Measurements from ENCODE around the gene CSF3R.

Gene CSF3R

DNA sequence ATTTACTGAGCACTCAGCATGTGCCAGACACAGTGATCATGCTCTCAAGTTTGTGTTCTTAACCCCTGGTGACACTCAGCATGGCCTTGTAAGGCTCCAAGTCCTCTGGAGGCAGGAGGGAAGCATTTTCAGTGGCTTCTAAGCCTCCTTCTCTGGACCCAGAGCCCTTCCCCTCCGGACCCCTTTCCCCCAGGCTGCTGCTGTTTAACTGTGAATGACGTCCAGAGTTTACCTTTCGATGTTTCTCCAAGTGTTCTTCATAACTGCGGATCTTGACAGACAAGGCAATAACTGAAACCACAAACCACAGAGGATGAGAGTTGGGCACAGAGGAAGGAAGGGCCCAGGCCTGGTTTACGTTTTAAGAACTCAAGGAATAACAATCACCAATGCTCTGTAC is 25.0 kb downstream of the CSF3R start:
- no peak for DNase-seq (ENCODE audit: low spot score)

DNA sequence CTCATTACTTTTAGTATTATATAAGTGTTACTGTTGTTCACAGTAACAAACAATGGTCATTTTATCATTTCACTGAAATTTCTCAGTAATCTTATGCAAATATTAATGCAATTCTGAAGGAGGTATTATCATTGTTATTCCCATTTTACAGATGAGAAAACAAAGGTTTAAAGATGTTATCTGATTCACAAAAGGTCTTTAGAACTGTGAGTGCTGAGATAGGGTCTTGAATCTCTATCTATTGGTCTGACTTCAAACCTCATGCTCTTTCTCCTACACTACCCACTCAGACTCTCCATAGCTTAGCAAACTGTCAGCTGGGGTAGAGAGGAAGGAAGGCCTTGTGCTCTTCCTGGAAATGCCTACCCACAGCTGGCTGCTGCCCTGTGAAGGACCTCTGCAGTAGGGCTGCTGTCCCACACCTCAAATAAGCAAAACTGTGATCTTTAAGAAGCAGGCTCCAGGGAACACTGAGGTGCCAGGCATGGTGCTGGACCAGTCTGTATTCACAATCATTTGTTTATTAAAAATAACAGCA is 26.3 kb downstream of the CSF3R start:
- DNase-seq (ENCODE audit: low spot score): no peak

DNA sequence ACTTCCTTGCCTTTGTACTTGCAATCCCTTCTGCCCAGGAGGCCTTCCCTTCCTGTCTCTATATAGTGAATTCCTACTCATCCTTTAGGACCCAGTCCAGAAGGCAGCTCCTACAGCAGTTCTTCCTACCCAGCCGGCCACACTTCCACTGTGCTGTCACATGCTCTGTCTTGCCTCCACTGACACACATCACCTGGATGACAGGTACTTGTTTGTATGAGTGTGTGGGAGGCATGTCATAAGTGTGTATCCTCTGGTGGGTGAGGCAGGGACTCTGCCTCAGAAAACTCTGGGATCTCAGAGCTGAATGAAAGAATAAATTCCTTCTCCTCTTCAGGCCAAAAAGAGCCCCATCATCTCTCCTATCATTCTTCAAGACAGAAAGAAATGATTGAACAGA is 27.3 kb downstream of the CSF3R start:
- no peak for DNase-seq (ENCODE audit: low spot score)

DNA sequence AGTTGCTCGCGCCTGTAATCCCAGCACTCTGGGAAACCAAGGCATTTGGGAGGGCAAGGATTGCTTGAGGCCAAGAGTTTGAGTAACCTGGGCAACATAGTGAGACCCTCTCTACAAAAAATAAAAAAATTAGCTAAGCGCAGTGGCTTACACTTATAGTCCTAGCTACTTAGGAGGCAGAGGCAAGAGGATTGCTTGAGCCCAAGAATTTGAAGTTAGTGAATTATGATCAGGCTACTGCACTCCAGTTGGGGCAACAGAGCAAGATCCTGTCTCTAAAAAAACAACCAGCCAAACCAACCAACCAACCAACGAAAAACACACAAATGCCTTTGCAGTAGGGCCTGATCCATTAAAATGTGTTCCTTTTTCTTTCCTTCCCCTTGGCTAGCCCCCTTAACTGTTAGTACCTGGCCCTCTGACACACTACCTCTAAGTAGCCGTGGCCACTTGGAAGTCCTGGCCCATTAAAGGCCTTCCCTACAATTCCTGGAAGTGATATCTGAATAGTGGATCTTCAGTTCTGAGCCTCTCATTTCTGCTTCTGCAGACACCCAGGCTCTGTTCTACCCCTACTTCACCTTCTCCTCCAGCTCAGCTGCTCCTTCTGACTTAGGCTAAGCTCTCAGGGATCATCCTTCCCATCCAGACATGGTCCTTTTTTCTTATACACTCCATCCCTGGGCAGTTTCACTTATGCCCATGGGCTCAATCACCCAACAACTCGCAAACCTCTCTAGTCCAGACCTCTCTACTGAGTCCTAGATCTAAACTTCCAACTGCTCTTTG is 28.9 kb downstream of the CSF3R start:
- DNase-seq (ENCODE audit: low spot score): no peak

DNA sequence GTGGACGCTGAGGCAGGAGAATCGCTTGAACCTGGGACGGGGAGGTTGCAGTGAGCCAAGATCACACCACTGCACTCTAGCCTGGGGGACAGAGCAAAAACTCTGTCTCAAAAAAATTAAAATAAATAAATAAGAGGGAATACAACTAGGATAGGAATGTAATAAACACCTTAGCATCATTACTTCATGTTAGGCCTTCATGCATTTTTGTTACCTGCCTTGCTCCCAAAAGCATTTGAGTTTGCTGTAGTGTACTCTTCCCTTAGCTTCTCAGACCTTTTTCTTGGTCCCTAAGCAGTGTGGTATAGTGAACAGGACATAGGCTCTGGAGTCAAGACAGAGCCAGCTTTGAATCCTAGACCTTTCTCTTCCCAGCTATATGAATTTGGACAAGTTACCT is 29.7 kb downstream of the CSF3R start:
- no peak for DNase-seq (ENCODE audit: low spot score)

DNA sequence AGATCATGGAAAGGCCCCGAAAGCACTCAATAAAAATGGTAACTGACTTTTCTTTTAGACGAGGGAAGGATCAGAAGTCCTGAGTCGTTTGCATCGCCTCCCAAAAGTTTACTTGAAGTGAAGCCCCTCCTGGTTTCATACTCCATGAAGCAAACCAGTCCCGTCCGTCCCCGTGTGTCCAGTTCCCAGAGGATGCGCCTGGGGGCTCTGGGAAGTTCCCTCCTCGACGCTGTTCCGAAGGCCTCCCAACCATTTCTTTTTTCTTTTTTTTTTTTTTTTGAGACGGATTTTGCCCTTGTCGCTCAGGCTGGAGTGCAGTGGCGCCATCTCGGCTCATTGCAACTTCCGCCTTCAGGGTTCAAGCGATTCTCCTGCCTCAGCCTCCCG is 31.8 kb downstream of the CSF3R start:
- DNase-seq (ENCODE audit: low spot score): no peak

DNA sequence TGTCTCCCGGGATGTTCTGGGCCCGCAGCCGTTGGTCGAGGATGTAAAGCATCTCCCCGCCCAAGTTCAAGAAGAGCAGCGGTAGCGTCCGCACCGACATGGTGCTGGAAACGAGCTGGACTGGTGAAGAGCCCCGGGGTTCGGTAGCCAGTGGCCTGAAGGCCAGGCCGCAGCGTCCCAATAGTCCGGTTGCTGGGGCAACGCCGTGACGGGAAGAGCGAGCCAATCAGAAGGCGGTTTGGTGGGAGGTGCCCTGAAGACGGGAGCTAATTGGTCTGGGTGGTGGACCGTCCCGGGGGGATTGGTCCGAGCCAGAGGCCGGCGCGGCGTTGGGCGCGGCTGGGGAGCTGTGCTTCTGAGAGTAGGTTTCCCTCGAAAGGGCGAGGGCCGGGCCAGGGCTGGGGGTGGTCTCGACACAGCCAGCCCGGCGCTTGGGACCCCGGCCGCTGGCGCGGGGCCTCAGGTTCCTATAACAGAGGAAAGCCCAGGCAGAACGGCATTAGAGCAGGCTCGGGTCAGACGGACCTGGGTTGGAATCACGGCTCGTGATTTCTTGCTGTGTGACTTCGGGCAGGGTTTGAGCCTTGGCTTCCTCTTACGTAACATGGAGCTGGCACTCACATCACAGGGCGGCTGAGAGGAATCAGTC is 32.3 kb downstream of the CSF3R start, which contains the start of gene OSCP1:
Gene OSCP1 (minus strand): TSS at position 182 of the 649 bp plus-strand sequence. CDS start 82 bp downstream, at position 100.
- peak; percentile 90 for DNase-seq (ENCODE audit: low spot score)

DNA sequence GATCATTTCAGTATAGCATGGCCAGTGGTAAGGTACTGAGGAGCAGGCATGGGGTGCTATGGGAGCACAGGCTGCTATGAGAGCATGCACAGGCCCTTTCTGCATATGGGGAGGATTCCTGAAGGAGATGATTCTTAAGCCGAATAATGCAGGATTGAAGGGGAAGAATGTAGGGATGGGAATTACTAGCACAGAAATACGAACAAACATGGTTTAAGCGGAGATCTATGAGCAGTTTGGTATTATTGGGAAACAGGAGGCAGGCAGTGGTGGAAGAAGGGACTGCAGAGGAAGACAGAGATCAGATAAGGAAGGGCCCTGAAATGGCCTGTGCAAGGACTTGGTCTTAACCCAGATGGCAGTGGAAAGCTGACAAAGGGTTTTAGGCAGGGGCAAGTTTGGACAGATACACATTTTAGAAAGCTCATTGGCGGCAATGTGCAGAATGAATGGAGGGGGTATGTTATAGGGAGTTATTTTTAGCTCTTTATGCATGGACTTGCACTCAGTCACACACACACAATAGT is 34.1 kb downstream of the CSF3R start:
- DNase-seq (ENCODE audit: low spot score): no peak

DNA sequence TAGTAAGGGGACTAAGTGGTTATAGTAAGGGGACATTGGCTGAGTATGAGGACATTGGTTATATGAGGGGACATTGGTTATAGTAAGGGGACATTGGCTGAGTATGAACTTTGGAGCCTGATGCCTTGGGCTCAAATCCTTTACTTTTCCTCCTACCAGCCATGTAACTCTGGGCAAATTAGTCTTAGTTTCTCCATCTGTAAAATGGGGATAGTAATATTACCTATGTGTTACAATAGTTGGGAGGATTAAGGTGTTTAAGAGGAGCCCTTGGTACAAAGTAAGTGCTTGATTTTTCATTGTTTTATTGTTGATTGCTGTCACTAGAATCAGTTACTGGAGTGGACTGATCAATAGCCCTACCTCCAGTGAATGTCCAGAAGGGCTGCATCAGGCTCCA is 35.3 kb downstream of the CSF3R start:
- DNase-seq (ENCODE audit: low spot score): no peak

DNA sequence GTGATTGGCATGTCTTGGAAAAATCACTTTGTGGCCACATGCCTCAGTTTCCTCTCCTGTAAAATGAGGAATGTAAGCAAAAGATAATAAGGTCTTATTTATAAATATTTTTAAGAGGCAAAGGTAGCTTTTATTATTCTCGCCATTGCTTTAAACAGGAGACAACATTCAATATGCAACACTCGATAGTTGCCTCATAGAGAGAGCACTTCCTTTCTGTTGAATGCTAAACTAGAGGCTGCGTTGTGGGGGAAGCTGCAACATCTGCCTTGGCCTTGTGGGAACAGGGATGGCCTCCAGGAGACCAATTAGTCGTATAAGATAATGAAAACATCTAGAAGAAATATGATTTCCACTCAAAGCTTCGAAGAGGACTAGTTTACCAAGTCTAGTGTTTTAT is 36.0 kb downstream of the CSF3R start:
- no peak for DNase-seq (ENCODE audit: low spot score)

DNA sequence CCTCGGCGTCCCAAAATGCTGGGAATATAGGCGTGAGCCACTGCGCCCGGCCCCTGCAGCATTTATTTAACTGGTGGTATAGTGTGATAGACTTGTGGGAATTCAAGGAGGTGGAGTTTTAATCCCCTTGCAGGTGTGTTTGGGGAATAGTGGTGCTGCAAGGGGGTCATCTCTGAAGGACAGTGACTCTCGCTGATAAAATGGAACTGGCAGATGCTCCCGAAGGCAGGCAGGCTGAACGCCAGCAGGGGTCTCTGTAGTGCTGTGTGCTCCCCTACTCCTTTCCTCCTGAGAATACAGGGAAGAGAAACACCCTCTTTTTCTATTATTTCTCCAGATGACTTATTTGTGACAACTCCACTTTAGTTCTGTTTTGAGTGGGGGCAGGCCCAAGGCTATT is 36.4 kb downstream of the CSF3R start:
- DNase-seq (ENCODE audit: low spot score): no peak

DNA sequence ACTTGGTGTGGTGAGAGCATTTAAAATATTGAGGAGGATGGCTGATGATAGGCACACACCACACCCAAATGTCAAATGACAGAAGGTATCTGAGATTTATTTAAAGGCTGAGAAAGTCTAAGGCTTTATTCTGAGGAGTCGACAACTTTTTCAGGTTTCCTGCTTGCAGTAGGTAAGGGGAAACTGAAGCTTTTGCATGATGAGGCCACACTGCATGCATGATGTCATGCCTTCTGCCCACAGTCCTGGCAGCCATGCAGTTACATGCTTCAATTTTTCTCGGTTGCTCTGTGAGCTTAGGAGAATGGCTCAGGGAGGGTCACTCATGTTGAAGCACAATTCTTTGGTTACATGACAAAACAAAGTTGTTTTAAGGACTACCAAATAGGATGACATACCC is 39.4 kb downstream of the CSF3R start:
- no peak for DNase-seq (ENCODE audit: low spot score)

DNA sequence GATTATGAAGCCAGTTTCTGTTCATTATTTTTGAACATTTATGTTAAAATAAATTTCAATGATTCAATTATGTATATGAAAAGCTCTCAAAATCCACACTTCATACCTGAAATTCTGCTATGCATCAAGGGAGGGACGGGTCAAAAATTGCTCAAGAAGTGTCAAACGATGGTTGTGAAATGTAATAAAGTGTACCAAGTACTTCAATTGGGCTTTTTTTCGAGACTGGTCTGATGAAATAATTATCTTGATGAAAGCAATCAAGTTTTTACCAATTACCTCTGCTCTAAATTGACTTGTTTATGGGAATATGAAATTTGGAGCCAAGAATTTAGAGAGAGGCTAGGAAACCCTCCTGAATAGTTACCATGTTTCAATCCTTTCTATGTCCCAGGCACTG is 40.4 kb downstream of the CSF3R start:
- DNase-seq (ENCODE audit: low spot score): no peak

DNA sequence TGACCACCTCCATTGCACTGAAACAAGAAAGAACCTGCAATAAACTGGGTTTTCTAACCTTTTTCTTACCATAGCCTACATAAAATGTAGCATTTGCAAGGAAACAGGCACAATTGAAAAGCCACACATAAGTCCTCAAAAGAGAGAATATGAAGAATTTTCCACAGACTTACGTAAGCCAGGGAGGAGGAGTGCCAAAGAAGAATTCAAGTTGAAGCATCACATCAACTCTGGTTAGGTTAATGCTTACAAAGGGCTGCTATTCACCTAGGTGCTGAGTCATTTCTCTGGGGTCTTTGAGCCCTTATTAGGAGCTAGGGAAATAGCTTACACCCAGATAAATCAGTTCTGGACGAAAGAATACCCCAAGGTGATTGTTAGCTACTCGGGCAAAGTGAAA is 42.1 kb downstream of the CSF3R start:
- no peak for DNase-seq (ENCODE audit: low spot score)

DNA sequence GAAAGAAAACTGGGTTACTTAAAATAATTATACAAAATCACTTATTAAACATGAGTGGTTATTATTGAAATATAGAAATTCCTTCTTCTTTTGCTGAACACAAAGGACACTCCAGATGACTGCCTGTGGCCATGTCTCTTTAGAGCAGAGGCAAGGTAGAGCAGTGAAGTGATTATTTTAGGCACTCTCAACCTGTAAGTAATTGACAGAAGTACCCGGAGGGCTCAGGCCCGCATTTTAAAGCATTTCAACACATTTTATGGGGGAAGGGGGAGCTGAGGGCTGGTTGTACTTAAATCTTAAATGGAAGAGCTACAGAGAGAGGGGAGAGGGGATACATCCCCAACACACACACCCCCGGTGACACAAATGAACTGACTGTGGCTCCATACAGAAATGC is 42.7 kb downstream of the CSF3R start:
- no peak for DNase-seq (ENCODE audit: low spot score)

DNA sequence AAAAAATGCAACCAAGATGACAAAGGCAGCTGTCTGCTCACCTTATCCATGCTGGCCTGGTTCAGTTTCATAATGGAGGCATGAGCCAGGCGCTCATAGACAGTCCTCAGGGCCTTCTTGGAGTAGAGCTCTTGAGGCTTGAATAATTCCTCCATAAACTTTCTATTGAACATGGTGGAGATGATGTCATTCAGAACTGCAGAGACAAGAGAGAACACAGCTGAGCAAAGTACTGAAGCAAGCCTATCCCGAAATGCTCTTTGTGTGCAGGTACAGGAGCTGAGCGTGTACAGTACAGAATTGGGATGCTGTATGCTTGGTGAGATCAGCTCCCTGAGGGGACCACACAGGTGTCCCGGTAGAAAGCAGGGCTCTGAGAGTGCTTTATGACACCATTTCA is 44.0 kb downstream of the CSF3R start:
- no peak for DNase-seq (ENCODE audit: low spot score)

DNA sequence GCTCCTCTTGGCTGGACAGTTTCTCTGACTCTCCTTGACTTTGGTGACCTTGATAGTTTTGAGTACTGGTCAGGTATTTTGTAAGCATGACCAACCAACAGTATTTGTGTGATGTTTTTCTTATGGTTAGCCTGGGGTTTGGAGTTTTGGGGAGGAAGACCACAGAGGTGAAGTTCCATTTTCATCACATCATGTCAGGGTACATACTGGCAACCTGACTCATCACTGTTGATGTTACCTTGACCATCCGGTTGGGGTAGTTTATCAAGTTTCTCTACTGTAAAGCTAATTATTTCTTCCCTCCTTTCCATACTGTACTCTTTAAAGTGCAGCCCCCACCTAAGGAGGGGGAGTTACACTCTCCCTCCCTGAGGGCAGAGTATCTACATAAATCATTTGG is 45.9 kb downstream of the CSF3R start:
- no peak for DNase-seq (ENCODE audit: low spot score)

DNA sequence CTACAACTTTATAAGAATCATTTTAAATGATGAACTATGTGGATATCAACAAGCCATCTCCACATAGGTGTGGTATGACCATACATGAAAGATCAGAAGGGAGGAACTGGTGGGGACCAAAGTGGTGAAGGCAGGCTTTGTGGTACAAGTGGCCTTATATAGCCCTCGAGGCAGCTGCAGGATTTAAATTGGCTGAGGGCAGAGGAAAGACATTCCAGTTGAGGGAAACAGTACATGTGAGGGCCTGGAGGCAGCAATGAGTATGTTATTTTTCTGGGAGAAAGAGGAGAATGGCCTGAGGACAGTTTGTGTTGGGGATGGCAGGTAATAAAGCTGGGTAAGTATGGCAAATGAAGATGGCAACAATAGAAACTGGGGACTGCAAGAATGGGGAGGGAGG is 49.6 kb downstream of the CSF3R start:
- no peak for DNase-seq (ENCODE audit: low spot score)

DNA sequence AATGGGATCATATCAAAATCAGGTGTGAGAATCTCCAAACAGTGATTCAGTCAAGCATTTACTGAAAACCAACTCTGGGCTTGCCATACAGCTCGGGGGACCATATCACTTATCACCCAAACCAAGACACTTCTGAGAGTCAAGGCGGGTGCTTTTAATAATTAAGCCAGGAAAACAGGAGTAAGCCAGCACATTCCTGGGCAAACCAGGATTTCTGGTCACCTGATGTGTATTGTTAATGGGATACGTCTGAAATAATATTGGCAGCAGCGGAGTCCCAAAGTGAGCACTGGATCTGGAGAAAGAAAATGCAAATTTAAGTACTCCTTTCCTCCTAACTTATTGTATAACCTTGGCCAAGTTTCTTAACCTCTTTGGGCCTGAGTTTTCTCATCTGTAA is 50.1 kb downstream of the CSF3R start:
- no peak for DNase-seq (ENCODE audit: low spot score)

DNA sequence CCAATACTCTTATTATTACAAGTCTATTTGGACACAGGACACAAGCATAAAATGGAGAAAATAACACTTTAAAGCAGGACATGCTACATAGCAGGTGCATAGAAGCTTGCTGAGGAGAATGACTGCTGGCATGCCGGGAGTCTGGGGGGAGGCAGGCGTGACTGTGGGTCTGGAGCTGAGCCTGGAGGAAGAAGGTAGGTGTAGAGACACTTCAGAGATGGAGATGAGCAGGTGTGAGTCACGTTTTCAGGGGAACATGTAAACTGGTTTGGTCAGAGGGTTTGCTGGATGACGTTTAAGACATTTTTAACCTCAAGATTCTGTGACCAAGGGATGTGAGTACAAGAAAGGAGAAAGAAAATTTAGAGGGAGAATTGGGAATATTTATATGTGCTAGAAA is 56.9 kb downstream of the CSF3R start:
- DNase-seq (ENCODE audit: low spot score): no peak

DNA sequence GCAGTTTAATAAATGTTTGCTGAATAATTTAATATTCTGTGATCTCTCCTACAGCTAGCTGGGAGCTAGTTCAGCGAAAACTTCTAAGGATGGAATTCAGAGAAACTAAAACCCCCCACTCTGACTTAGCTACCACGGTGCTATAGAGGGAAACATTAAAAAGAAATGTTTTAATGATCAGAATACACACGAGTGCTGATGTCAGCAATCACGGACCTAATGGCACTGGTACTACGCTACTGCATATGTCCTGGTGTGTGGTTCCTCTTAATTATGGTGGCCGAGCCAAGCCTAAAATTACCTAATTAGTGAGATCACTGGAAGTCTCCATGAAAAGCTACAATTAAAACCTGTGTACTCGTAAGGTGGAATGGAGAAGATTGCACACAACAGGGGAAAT is 61.1 kb downstream of the CSF3R start:
- no peak for DNase-seq (ENCODE audit: low spot score)

DNA sequence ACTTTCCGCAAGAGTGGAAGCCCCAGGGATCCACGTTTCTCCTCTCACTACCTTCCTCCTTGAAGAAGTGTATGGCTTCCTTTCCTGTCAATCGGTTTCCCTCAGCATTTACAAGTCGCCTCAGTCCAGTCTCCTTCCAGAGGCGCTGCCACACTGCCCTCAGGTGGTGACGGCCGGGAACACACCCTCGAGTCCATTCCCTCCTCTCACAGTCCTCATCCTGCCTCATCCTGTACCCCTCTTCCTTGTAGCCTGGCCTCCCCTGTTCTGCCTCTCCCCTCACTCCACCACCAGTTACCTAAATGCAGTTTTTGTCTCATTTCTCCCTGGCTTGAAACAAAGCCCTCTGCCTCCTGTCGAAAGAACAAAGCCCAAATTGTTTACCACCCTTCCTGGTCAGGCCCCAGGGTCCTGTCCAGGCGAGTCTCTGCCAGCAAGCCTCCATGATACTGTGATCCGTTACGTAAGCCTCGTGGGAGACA is 61.8 kb downstream of the CSF3R start:
- DNase-seq (ENCODE audit: low spot score): peak; percentile 90

DNA sequence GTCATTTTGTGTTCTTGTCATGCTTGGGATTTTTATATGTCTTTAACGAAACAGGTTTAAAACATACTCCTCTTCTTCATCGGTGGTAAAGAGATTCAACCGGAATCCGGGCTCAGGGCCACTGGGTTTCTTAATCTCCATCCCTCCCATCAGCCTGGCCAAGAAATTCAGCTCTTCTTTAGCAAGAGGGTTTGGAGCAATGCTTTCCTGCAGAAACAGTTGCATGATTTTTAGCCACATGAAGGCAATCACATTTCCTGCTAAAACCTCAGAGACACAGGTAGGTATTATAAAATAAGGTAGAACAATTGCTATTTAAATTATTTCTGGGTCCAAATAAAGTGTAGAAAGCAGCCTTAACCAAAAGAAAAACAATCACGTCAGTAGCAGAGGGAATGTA is 62.3 kb downstream of the CSF3R start:
- peak; percentile 5 for DNase-seq (ENCODE audit: low spot score)
